GM19351 (cell line): ENCODE data around the gene KIAA1217.
A peak's percentile ranks its signal among the peaks of the same experiment; 100 is the strongest.

Experiments
- ATAC-seq: cut with Tn5 transposase; IDR thresholded peaks from one replicate; pipeline ENCODE4 v1.9.1; 2021; ENCODE audit warnings: mild to moderate bottlenecking, moderate library complexity; ENCODE audit not compliant: unreplicated experiment

Gene KIAA1217

DNA sequence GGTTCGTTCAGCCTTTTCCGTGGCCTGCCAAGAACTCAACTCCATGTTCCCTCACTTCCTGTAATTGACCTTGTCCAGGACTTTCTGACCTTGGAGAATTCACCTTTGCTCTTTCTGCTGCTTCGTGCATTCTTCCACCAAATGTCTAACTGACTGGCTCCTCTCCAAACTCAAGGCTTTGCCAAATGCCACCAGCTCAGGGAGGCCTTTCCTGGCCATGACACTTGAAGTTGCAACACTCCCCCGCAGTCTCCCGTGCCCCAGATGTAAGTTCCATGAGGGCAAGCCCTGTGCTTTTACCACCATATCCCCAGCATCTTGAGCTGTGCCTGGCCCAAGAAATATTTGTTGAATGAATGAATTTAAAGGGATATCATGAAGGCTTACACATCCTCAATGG, 276.4 kb downstream of the KIAA1217 start:
- no peak for ATAC-seq

DNA sequence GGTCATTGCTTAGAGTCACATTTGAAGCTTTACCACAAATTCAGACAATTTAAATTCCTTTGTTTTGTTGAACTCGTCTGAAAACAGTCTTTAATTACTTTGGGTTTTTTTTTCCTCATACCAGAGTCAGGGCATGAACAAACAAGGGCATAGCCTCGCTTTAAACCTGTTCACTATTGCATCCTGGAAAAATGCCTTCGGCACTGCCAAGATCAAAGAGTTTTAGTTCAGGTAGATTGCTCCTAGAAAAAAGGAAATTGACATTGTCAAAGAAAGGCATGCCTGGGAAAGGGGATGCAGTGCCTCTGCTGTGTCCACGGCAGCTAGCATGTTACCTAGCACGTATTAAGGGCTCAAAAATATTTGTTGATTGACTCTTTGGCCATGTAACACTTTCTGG, 279.7 kb downstream of the KIAA1217 start:
- no peak for ATAC-seq

DNA sequence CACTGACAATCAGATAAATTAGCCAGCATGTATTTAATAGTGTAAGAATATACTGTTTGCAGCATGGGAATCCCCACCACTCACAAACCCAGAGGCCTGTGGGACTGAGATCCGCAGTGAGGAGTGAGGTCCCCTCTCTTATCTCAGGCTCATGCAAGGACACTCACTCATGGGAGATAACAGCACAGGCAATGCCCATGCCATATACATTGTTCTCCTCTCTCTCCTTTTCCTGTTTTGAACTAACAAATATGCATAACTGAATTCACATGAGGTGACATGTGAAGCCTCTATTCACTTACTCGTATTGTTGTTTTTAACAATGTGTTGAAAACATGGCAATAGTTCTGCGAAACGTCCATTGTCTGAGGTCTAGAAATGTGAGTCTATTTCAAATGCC, 284.2 kb downstream of the KIAA1217 start:
- ATAC-seq: no peak

DNA sequence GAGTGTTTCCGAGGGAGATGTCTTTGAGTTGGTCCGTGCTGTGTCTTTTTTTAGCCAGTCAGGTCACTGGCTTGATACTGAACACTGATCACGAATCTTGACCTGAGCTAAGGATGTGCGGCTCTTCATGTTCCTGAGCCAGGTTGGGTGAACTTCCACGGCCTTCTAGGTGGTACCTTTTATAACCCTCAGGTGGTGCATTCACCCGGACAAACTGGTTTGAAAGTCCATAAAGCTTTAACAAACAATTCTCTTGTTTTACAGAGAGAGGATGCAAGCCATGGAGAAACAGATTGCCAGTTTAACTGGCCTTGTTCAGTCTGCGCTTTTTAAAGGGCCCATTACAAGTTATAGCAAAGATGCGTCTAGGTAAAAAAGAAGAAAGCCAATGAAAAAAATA, 285.3 kb downstream of the KIAA1217 start:
- no peak for ATAC-seq

DNA sequence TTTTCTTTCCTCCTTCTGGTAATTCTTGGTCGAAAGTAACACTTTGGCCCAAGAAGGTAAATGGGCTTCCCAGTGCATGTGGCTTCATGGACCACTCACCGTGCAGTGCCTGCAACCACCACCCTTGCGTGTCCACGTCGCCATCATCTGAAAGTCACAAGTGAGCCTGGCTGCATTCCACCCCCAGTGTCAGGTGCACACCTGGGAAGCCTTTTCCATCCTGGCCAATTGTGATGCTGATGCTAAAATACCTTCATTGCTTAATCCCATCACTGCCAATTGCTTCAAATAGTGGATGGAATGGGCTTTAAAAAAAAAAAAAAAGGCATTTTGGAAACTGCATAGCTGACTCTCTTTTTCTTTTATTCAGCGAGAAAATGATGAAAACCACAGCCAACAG, 285.8 kb downstream of the KIAA1217 start:
- no peak for ATAC-seq

DNA sequence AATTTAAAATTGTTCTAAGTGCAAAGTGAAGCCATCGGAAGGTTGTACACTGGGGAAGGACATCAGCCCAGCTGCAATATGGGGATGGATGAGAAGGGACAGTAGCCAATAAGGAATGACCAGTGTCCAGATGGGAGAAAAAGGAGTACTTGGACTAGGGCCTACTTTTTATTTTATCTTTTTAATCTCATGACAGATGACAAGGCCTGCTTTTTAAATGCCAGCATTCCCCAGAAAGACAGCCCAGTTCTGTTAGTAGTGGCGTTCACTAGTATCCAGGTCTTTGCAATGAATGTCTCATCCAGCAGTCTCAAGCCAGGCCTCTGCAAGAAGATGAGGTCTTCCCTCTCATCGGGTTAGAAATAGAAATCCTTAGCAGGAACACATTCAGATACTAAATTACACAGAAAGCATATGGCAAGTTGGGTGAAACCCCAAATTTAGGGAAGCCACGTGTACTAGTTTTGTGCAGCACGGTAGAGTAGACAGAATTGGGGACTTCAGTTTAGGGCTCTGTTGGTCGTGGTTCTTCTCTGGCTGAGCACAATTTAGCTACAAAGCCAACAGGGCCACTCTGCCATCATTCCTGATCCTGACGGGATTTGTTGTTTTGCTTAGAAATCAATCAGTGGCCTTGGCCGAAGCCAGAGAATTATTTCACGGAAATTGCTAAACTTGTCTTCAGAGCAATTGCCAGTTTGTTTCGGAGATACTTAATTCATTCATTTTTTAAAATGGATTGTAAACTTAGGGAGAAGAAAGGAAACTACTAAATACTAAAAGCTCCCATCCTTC, 286.9 kb downstream of the KIAA1217 start:
- ATAC-seq: no peak

DNA sequence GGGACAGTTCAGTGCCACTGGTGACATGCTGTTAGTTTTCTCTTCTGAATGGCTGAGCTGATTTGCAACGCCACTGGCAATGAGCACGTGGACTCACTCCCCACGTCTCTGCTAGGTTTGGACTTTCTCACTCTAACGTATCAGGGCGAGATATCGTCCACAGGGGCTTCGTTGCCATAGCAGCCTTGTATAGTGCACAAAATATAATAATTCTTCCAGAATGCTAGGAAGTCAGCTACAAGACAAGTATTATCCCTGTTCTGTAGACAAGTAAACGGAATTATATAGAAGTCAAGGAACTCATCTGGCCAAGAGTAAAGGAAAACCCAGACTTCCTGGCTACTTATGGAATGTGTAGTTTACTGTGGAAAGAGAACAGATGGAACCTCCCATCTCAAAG, 288.0 kb downstream of the KIAA1217 start:
- no peak for ATAC-seq

DNA sequence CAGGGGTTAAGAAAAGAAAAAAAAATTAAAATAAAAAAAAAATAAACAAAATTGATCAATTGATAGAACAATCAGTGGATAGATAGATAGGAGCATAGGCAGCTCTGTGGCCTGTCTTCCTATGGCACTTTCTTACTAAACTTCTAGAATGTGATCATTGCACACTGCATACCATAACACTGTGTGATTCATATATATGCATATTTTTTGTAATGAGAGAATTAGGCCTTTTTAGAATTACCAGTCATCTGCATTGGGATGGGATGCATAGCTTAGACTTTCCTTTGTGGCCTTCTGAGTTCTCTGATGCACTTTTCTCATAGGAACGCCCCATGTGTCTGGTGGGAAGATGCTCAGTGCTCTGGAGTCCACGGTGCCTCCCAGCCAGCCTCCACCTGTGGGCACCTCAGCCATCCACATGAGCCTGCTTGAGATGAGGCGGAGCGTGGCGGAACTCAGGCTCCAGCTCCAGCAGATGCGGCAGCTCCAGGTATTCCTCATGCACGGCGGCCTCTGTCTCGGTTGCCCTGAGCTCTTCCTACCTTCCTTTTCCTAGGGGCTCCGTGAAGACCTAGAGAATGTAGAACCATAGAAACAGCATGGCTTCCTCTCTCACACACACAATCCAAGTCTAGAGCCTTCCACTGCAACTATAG, 292.2 kb downstream of the KIAA1217 start:
- no peak for ATAC-seq

DNA sequence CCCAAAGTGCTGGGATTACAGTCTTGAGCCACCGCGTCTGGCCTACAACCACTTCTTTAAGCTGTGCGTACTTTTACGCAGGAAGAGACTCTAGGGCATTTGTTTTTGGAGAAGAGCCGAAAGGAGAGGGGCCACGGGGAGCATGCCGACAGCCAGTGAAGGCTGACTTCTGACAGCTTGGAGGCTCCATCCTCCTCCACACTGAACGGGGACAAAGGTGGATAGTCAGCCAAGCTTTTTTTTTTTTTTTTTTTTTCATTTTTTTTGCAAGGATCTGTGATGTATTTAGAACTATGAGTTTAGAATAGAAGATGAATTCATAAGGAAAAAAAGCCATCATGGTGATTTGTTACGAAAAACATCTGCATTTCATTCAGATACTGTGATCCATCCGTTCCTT, 293.1 kb downstream of the KIAA1217 start:
- no peak for ATAC-seq

DNA sequence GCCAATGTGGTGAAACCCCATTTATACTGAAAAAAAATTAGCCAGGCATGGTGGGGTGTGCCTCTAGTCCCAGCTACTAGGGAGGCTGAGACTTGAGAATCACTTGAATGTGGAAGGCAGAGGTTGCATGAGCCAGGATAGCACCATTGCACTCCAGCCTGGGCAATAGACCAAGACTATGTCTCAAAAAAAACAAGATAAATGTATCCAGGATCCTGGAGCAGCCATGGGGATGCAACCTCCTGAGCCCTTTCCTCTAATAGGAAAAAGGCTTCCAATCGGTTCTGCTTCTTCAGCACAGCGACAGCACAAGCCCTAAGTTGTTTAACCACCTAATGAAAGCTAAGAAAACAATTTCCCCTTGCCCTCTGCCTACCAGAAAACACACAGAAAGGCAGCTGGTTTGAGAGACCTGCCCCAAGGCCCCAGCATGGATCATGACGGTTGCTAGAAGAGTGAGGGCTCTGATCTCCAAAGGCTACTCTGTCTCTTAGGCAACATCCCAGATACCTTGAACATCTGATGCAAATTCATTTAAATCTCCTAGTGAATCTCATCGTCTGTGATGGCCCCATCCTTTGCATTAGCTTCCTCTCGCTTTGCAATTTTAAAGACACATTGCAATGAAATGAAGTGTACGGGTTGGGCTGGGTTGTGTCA, 294.0 kb downstream of the KIAA1217 start:
- ATAC-seq: no peak

DNA sequence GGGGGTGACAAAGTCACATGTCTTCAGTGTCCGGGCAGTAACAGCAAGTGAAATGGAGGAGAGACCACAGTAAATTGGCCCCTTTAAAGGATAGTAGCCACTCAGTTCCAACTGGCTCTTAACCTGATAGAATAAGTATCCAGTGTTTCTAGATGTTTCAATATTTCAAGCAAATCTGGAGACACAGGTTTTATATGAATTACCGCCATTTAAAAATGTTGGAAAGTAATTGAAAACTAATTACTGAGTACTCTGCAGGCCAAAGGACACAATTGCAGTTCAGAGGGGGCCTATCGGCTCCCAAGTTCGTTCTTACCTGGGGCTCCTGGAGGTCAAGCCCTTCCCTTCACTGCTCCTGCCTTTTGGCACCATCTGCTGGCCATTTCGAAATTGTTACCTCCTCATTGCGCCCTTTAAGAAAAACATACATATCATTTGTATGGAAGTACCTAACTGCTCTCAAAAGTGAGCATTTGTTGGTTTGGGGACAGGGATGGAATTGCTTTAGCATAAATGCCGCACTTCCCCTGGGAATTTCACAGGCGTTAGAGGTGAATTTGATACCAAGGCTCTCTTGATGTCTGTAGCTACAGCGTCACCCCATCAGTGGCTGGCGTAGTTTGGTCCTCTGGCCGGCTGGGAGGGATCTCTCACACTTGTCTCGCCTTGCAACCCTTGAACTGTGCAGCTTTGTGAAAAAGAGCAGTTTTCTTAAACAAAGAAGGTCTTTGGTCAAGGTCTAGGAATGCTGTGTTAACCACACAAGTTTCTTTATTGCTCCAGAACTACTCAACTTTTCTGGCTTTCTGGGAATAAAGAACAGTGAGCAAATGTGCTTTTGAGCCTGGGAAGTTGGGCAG, 294.8 kb downstream of the KIAA1217 start:
- ATAC-seq: peak; percentile 93

DNA sequence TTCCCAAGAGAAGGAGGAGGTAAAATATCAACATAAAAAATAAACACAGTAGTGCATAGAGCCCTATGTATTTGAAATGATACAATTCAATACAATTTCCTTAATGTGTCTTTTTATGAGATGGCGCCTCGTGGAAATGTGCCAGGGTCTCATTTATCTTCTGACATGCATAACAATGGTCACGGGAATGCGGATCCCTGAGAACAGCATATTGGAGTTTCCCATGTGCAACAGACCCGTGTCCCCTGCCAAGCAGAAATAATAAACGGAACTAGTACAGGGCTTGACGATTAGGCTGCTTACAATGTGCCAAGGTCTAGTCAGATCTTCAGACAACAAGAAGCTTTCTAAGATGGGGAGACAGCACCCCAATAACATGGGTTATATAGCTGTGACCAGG, 296.8 kb downstream of the KIAA1217 start:
- ATAC-seq: no peak

DNA sequence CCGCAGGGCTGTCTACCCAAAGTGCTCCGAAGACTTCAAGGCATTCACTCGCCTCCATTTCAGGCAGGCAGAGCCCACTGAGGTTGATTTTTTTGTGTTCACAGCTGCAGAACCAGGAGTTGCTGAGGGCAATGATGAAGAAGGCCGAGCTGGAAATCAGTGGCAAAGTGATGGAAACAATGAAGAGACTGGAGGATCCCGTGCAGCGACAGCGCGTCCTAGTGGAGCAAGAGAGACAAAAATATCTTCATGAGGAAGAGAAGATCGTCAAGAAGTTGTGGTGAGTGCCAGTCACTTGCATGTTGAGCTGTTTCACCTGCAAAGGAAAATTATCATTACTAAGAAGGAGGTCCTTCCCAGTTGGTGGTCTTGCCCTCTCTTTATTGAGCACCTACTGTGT, 304.2 kb downstream of the KIAA1217 start:
- ATAC-seq: no peak

DNA sequence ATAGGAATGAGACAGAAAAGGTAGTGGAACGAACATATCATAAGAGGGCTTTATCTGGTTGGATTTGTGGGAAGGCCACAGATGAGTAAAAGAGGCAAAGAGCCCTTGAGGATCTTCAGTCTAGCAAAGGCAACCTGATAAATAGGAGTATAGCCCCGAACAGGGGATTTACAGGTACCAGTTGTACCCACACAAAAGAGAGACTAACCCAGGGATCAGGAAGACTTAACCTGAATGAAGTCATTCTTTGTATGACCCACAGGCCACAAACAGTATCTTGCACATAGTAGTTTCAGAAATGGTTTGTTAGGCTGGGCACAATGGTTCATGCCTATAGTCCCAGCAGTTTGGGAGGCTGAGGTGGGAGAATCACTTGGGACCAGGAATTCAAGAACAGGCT, 306.5 kb downstream of the KIAA1217 start:
- ATAC-seq: no peak

DNA sequence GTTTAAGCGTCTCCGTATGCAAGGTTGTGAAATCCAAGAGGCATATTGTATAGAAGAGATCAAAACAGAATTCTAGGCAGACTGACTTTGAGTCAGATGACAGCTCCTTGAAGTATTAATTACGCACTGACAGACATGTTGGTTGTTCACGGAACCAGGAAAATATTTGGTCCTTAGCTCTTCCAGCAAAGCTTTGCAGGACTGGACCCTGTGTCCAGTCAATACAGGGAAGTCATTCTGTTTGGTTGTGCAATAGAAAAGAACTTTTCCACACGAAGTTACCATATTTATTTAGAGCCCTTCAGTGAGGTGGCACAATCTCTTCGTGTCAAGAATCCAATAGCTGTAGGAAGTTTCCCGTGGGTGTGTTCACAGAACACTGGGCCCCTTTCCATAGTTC, 309.5 kb downstream of the KIAA1217 start:
- no peak for ATAC-seq

DNA sequence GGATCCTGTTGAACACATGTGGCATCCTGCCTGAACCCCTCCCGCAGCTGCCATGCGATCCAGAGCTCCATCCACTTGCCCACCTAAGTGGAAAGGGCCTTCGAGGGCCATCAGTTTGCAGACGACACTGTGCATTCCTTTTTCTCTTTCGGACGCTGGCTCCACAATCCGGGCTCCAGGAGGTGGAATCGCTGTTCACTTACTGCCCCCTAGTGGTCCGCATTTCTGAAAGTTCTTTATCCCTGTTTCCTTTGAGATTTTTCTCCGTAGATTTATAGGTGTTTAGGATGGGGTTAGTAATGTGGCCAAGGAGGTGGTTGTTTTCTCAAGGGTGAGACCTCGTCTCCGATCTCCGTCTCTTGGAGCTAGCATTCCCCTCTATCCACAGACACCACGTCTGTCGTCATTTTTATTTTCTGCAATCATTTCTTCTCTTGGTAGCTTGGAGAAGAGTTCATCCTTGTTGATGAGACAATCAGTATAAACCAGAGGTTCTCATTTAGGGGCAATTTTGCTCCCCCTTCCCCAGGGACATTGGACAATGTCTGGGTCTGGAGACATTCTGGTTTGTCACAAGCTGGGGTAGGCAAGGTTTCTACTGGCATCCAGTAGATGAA, 310.2 kb downstream of the KIAA1217 start:
- ATAC-seq: peak; percentile 50

DNA sequence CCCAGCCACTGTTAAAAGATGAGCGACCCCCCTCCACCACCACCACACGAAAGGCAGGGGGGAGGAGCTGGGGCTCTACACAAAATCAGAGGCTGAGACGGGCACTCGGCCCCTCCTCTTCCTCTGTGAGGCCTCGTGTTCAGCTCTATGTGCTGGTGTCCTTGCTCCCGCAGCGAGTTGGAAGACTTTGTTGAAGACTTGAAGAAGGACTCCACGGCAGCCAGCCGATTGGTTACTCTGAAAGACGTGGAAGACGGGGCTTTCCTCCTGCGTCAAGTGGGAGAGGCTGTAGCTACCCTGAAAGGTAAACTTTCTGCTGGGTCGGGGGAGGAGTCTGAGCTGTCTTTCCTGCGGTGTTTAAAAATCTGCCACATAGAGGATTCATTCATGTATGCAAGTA, 311.0 kb downstream of the KIAA1217 start:
- ATAC-seq: peak; percentile 44

DNA sequence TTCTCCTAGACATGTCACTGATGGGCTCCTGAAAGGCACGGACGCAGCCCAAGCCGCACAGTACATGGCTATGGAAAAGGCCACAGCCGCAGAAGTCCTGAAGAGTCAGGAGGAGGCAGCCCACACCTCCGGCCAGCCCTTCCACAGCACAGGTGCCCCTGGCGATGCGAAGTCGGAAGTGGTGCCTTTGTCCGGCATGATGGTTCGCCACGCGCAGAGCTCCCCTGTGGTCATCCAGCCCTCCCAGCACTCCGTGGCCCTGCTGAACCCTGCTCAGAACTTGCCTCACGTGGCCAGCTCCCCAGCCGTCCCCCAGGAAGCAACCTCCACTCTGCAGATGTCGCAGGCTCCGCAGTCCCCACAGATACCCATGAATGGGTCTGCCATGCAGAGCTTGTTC, 315.4 kb downstream of the KIAA1217 start:
- no peak for ATAC-seq

DNA sequence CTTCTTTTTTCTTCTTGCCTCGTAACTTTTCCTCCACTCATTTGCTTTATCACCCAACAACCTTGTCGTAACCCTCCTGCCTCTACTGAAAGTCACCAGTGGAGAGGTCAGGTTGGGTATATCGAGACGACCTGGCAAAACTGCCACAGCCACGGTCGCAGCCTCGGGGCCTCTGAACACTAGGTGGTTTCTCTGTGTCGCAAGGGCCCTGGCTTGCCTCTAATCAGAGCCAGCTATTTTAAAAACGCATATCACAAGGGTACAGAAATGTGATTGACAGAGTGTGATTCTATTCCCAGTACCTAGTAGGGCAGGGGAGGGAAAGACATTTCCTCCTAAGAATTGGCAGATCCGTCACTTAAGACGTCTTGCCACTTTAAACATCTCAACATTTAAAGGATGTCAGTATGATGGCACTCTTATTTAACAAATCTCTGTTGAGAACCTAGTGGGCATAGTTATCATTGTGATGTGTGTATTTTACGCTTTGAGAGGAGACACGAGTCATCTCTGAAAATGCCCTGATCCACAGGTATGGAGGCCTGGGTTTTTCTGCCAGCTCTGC, 317.2 kb downstream of the KIAA1217 start:
- ATAC-seq: no peak

DNA sequence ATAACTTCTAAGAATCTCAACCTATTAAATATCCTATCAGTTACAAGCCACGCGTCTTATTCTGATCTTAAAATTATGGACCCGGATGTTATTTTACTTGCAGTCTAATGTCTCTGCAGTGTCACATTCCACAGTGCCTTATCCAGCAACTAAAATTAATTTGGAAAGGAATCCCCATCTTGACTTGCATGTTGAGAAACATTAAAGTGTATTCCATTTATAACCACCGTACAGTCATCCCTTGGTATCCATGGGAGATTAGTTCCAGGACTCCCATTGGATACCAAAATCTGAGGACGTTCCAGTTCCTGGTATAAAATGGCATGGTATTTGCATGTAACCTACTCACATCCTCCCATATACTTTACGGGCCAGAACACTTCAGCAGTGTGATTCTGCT, 320.0 kb downstream of the KIAA1217 start:
- no peak for ATAC-seq
